Posterior cingulate gyrus (tissue), 11 donors: ENCODE results near the gene TRIM29.
"Not testable (repeated sequence)": the region's sequence is repeated elsewhere in the genome, so short reads cannot be mapped to it uniquely, and the experiment has no call there.

Experiments
- DNase-seq, 10 donors: peaks; one replicate each; pipeline versions ENCODE4 v3.0.0 to v3.0.0-alpha.2; 2020 to 2021; ENCODE audit warnings: mixed read lengths in 3 of 10
- intact Hi-C: fragments of 100-400 bp; cut with DNase I; formaldehyde crosslinking; loops from one replicate; pipeline ENCODE4 v1.15.1; 2023

Gene TRIM29

GRCh38 chr11:120173019-120173705 is 35.2 kb upstream of the TRIM29 start:
- intact Hi-C loops, result loop anchor here (2.0 kb wide), 1 partner anchor 128 kb away; no protein-coding TSS in a partner anchor
- peak in 2 of 10 donors; percentile 21 to 44 for DNase-seq

GRCh38 chr11:120172054-120172911 is 34.4 kb upstream of the TRIM29 start:
- intact Hi-C loops, result loop anchor here (1.0 to 2.0 kb wide), 2 partner anchors 58 to 129 kb away; no protein-coding TSS in a partner anchor

GRCh38 chr11:120170741-120171261 is 32.9 kb upstream of the TRIM29 start:
- intact Hi-C loops, result no loop called here
- DNase-seq, result peak in 2 of 10 donors; percentile 66 to 71

More at GRCh38 chr11:120172054-120172911, 34.4 kb upstream of the TRIM29 start:
- DNase-seq, result peak in 9 of 10 donors; percentile 63 to 96 (median 71)

DNA sequence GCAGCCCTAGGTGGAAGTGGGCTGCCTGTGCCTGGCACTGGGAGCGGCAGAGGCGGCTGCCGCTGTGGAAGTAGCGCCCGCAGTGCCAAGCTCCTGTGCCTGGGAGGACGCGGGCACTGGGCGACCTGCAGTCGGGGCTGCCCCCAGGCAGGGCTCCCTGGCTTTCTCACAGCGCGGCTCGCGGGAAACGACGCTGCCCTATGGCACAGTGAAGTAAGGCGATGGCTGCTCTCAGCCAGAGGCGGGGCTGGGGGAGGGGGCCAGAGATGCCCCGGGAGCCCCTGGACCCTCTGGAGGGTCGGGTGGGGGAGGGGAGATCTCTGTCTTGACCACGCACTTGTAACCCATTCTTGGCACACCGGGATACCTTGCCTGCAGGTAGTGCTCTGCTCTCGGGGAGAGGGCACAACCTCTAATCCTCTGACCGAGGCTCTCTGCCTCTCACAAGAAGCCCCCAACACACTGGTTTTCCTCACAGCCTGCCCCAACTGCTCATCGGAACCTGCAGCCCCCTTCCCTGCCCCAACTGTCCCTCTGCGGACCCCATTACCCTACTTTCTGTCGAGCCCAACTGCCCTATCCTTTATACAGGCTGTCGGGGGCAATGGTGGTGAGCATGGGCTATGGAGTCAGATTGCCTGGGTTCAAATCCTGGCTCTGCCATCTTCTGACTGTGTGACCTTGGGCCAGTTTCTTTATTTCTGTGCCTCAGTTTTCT is 32.2 kb upstream of the TRIM29 start:
- DNase-seq, result peak in 1 of 10 donors; percentile 81
- intact Hi-C loops, result loop anchor here (5.0 kb wide), 1 partner anchor 688 kb away; no protein-coding TSS in a partner anchor

DNA sequence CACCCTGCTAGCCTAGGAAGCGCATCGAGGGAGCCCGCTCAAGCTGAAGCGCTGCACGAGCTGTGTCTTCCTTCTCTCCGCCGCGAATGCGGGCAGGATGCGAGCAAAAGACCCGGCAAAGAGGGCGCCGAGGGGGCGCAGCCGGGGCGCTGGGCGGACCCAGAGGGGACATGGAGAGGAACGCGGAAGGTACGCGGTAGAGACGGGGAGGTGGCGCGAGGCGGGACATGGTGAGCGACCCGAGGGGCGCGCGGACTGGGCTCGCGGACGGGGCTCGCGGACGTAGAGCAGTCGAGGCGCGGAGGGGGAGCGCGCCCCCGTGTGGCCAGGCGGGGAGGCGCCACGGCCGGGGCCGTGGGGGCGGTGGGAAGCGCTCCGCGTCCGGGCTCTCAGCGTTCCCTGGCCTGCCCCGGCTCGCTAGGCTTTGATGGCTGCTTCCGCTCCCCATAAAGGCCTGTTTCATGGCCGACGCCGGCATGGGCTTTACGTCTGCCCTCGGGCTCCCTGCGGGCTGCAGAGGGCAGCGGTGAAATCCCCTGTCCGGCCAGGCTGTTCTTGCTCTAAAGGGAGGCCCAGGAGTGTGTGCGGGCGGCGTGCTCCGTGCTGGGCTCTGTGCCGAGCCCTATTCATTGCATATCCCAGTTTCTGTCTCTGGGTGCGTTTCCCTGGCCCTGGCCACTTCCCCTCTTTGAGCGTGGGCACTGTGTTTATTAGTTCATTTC is 31.2 kb upstream of the TRIM29 start:
- intact Hi-C loops, result loop anchor here (5.0 kb wide), 1 partner anchor 687 kb away; no protein-coding TSS in a partner anchor

DNA sequence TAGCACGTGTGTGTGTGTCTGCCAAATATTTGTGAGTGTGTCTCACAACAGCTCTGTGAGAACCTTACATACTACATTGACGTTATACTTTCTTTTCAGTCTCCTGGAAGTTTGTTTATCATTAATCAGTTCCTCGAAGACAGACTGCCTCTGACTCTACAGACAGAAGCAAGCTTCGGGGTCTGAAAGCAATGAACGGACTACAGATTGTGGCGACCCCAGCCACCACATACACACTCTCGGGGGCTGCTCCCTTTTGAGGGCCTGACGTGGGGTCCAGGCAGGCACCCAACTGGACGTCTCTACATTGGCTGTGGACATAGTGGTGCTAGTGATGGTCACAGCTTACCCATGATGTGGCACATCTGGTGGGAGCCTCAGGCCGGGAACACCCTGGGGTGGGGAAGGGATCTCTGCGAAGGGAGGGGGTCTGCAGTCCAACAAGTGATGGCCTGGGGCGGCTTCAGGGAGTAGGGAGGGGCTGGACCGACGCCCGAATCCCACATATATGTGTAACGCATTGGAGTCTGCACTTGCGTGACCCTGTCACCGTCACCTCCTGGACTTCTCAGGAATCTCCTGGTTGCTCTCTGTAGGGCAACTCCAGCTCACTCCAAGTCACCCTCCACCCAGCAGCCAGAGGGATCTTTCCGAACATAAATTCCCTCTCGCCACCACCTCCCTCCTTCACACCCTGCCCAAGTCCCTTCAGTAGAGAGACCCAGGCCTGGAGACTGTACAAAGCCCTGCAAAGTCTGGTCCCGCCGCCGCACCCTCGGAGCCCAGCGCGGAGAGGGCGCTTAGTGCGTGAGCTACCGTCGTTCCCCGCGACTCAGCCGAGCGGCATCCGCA is 30.4 kb upstream of the TRIM29 start:
- DNase-seq, result peak in 1 of 10 donors; percentile 55
- intact Hi-C loops, result loop anchor here (5.0 kb wide), 1 partner anchor 686 kb away; no protein-coding TSS in a partner anchor

More for the DNA sequence above, 31.2 kb upstream of the TRIM29 start:
- DNase-seq, result peak in 9 of 10 donors; percentile 57 to 95 (median 71)

DNA sequence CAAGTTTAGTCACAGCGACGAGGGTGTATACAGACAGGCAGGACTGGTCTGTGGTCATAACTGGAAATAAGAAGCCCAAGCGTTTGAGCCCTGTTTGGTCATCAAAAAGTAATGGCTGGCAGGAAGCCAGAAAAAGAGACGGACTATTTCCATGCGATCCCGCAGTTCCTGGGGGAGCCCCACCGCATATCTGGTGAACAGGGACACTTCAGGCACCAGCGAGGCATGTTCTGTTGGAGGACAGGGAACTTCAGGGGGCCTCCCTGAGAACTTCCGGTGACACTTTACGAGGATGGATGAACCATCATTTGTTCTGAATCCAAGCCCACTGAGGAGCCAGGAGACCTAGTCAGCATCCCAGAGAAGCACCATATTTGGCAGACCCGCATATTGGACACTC is 29.7 kb upstream of the TRIM29 start:
- intact Hi-C loops, result loop anchor here (5.0 kb wide), 1 partner anchor 685 kb away; no protein-coding TSS in a partner anchor
- no peak for DNase-seq

DNA sequence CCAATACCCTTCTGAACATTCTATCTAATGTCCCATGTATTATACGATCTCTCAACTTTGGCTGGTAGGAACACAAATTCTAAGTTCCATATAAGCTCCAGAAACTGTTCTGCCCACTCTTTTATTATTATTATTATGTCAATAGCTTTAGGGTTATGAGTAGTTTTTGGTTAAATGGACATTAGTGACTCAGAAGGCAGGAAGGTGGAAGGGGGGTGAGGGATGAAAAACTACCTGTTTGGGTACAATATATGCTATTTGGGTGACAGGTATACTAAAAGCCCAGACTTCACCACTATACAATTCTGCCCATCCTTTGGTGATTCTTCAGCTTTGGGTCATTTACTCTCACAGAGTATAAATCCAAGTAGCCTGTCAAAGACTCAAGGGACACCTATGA is 22.5 kb upstream of the TRIM29 start:
- no peak for DNase-seq
- intact Hi-C loops, result no loop called here

DNA sequence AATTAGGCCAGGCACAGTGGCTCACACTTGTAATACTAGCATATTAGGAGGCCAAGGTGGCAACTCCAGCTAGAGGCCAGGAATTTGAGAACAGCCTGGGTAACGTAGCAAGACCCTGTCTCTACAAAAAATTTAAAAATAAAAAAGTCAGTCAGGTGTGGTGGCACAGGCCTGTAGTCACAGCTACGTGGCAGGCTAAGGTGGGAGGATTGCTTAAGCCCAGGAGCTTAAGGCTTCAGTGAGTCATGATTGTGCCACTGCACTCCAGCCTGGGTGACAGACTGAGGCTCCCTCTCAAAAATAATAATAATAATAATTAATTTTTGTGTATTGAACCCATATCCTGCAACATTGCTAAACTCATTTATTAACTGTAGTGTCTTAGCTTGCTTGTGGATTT is 15.3 kb upstream of the TRIM29 start:
- intact Hi-C loops, result no loop called here
- DNase-seq, result no peak

DNA sequence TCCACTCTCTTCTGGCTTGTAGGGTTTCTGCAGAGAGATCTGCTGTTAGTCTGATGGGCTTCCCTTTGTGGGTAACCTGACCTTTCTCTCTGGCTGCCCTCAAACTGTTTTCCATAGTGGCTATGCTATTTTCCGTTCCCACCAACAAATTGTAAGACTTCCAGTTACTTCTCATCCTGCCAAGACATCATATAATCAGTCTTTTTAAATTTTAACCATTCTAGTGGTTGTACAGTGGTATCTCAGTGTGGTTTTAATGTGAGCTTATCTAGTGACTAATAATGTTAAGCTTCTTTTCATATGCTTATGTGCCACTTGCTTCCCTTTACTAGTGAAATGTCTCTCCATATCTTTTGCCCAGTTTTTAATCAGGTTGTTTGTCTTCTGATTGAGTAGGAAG is 13.6 kb upstream of the TRIM29 start:
- DNase-seq, result no peak
- intact Hi-C loops, result no loop called here

DNA sequence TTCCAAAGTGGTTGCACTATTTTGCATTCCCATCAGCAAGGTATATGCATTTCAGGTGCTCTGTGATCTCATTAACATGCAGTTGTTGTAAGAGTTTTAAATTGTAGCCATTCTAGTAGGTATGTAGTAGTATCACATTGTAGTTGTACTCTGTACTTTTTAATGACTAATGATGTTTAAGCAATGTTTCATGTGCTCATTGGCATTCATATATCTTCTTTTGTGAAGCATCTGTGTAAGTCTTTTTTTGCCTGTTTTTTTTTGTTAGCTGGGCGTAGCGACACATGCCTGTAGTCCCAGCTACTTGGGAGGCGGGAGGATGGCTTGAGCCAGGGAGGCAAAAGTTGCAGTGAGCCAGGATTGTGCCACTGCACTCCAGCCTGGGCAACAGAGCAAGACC is 11.3 kb upstream of the TRIM29 start:
- intact Hi-C loops, result no loop called here
- DNase-seq, result no peak

GRCh38 chr11:120147950-120148270 is 10.0 kb upstream of the TRIM29 start:
- intact Hi-C loops, result no loop called here
- DNase-seq, result no peak

DNA sequence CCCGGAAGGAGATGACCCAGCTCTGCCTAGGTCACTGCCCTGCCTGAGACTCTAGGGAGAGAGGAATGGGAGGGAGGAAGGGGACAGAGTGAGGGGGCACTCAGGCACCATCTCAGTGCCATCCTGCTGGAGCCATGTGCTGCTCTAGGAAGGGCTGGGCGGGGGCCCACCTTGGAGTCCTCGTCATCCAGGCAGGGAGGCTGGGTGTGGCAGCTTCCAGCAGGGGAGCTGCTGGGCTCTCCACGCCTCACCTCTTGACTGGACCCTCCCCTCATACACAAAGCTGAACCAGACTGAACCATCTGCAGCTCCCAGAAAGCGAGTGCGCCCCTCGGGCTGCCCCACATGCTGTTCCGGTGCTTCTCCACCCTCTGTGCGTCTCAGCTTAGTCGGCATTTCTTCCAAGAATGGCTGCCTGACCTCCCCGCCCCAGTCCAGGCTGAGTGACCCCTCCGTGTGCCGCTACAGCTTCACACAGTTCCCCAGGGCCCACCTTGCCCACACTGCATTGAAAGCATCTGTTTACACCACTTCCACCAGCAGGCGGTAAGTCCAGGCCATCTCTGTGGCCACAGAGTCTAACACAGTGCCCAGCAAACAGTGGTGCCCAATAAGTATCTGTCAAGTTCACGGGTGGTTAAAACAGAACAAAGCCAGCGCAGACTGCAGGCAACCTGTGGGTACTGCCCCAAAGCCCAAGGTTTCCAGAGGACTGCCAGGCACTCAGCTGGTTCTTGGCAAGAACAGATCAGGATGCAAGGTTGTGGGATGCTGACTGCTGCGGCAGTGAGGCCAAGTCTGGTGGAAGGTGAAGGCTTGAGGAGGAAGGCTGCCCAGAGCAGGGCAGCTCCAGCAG is 9.4 kb upstream of the TRIM29 start:
- peak in 1 of 10 donors; percentile 41 for DNase-seq
- intact Hi-C loops, result no loop called here

DNA sequence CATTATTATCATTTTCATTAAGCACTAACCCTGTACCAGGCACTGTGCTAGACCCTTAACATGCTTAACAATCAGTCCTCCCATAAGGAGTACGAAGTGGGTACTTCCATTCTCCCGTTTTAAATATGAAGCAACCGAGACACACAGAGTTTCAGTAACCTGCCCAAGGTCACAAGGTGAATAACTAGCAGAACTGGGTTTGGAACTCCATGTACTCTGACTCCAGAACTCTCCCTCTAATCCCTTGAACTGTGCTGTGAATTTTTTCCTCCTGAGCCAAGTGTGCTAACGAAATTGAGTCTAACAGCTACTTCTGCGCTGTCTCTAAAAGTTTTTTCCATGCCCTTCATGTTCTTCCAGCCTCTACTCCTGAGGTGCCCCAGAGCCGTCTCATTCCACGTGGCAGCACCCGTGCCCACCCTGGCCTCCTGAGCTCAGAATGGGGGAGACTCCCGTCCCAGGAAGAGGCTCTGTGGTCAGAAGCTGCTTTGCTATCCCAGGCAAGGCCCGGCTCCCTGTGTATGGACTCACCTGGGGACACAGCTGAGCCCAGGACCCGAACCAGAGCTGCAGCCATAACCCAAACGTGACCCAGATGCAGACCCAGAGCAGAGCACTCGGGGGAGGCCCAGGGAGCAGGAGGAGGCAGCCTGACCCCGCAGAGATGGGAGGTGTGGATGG is 8.6 kb upstream of the TRIM29 start:
- intact Hi-C loops, result no loop called here
- DNase-seq, result peak in 1 of 10 donors; percentile 55

- no peak for DNase-seq
- intact Hi-C loops, result no loop called here
Observed at GRCh38 chr11:120144501-120144900, 6.6 kb upstream of the TRIM29 start.

DNA sequence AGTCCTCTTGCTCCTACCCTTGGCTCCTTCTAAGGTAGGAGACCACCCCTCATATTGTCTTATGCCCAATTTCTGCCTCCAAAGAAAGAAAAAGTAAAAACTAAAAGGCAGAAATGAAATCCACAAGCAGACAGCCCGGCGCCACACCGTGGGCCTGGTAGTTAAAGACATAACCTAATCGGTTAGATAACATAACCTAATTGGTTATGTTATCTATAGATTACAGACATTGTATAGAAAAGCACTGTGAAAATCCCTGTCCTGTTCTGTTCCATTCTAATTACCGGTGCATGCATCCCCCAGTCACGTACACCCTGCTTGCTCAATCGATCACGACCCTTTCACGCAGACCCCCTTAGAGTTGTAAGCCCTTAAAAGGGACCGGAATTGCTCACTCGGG is 5.6 kb upstream of the TRIM29 start:
- intact Hi-C loops, DNase-seq: not testable (repeated sequence)

- intact Hi-C loops, result no loop called here
- peak in 1 of 10 donors; percentile 72 for DNase-seq
Observed at GRCh38 chr11:120142441-120143100, 4.7 kb upstream of the TRIM29 start.
